Measurements from ENCODE around the gene ARHGAP25.
A peak's percentile ranks its signal among the peaks of the same experiment; 100 is the strongest.

Gene ARHGAP25

GRCh38 chr2:68743531-68743930 lies 8.9 kb downstream of the ARHGAP25 start:
- no peak for DNase-seq (ENCODE audit: low spot score)

- DNase-seq (ENCODE audit: low spot score) = no peak
These were observed 9.8 kb downstream of the ARHGAP25 start for GRCh38 chr2:68744366-68744912.

GRCh38 chr2:68745006-68745405 lies 10.4 kb downstream of the ARHGAP25 start:
- no peak for DNase-seq (ENCODE audit: low spot score)

GRCh38 chr2:68746408-68746807 lies 11.8 kb downstream of the ARHGAP25 start:
- no peak for DNase-seq (ENCODE audit: low spot score)

- no peak for DNase-seq (ENCODE audit: low spot score)
These were observed 12.8 kb downstream of the ARHGAP25 start for GRCh38 chr2:68747413-68747812.

GRCh38 chr2:68747900-68748299 lies 13.3 kb downstream of the ARHGAP25 start:
- no peak for DNase-seq (ENCODE audit: low spot score)

- DNase-seq (ENCODE audit: low spot score) = no peak
These were observed 14.0 kb downstream of the ARHGAP25 start for GRCh38 chr2:68748568-68748967.

- no peak for DNase-seq (ENCODE audit: low spot score)
These were observed 14.7 kb downstream of the ARHGAP25 start for GRCh38 chr2:68749345-68749744.

GRCh38 chr2:68750592-68751396 lies 16.2 kb downstream of the ARHGAP25 start:
- no peak for DNase-seq (ENCODE audit: low spot score)

- peak; percentile 87 for DNase-seq (ENCODE audit: low spot score)
These were observed 17.1 kb downstream of the ARHGAP25 start for GRCh38 chr2:68751397-68752339.

- DNase-seq (ENCODE audit: low spot score) = no peak
These were observed 18.7 kb downstream of the ARHGAP25 start for GRCh38 chr2:68753318-68753717.

GRCh38 chr2:68755071-68755470 lies 20.5 kb downstream of the ARHGAP25 start:
- DNase-seq (ENCODE audit: low spot score) = no peak

GRCh38 chr2:68756178-68756577 lies 21.6 kb downstream of the ARHGAP25 start:
- no peak for DNase-seq (ENCODE audit: low spot score)

GRCh38 chr2:68757081-68757480 lies 22.5 kb downstream of the ARHGAP25 start:
- no peak for DNase-seq (ENCODE audit: low spot score)

GRCh38 chr2:68762100-68762499 lies 27.5 kb downstream of the ARHGAP25 start:
- no peak for DNase-seq (ENCODE audit: low spot score)

GRCh38 chr2:68762665-68763064 lies 28.1 kb downstream of the ARHGAP25 start:
- DNase-seq (ENCODE audit: low spot score) = no peak

- DNase-seq (ENCODE audit: low spot score) = no peak
These were observed 29.6 kb downstream of the ARHGAP25 start for GRCh38 chr2:68764041-68764805.

GRCh38 chr2:68764806-68765311 lies 30.2 kb downstream of the ARHGAP25 start:
- no peak for DNase-seq (ENCODE audit: low spot score)

- DNase-seq (ENCODE audit: low spot score) = no peak
These were observed 31.2 kb downstream of the ARHGAP25 start for GRCh38 chr2:68765739-68766375.

GRCh38 chr2:68766376-68766845 lies 31.8 kb downstream of the ARHGAP25 start:
- no peak for DNase-seq (ENCODE audit: low spot score)

Measured in LoVo (cell line).